Activated naive CD8-positive, alpha-beta T cell treated with anti-CD3 and anti-CD28 coated beads, Interleukin-2, amount 10 ng/mL, durations not matched to agents 7 days and 5 days (primary cell): ENCODE results near the gene TMEM161B. TPM values are rescaled to one million over a fixed set of nuclear protein-coding genes. Genes with fewer than 3 reads are reported as not detected.

ENCODE experiments used
- ATAC-seq: fragments of 150-1000 bp; cut with Tn5 transposase; one replicate; pipeline ENCODE4 v1.10.0; 2021; ENCODE audit warnings: low read depth, moderate library complexity
- POLR2A ChIA-PET: fragments of 350-600 bp; sonication (Branson Sonifier 250); formaldehyde crosslinking; loops from one replicate; lab custom pipeline; 2021; ENCODE audit warnings: antibody characterized with exemption; lab: Charles Lee
- DNase-seq: peaks from one replicate; pipeline ENCODE4 v3.0.0; 2021
- H3K27ac Mint-ChIP-seq: one replicate; pipeline ENCODE4 v1.8.0; 2022; ENCODE audit warnings: mild to moderate bottlenecking, mixed read lengths
- H3K27me3 Mint-ChIP-seq: one replicate; pipeline ENCODE4 v1.8.0; 2022; ENCODE audit warnings: mild to moderate bottlenecking, moderate library complexity, mixed read lengths
- H3K36me3 Mint-ChIP-seq: one replicate; pipeline ENCODE4 v1.8.0; 2021; ENCODE audit warnings: mild to moderate bottlenecking, mixed read lengths
- H3K4me1 Mint-ChIP-seq: one replicate; pipeline ENCODE4 v1.8.0; 2021; ENCODE audit warnings: mixed read lengths
- H3K4me3 Mint-ChIP-seq: one replicate; pipeline ENCODE4 v1.8.0; 2022; ENCODE audit warnings: mild to moderate bottlenecking, moderate library complexity, mixed read lengths
- H3K9me3 Mint-ChIP-seq: one replicate; pipeline ENCODE4 v1.8.0; 2021; ENCODE audit warnings: mixed read lengths
- total RNA-seq, 2 experiments: library from RNA; stranded (reverse); gene quantifications; one replicate each; pipeline ENCODE4 v1.2.3, GENCODE V29; 2021

The TMEM161B gene
- 10 to 100 TPM; 27.3 to 31.5 TPM for total RNA-seq

GRCh38 chr5:88268385-88269184 lies at the start of gene TMEM161B:
Gene TMEM161B, minus strand, starts transcription at chr5:88268845. Its CDS starts 122 bp downstream, at chr5:88268723.
- peaks cover 34% of the 10 kb centered on the region for H3K4me1 Mint-ChIP-seq
- peak within 1 kb of the TSS; percentile 97 for H3K27ac Mint-ChIP-seq
- no peaks in the 10 kb centered on the region for H3K27me3 Mint-ChIP-seq
- no peaks in the 10 kb centered on the region for H3K9me3 Mint-ChIP-seq
- ATAC-seq: peak; percentile 98
- H3K36me3 Mint-ChIP-seq: peaks cover 44% of the 10 kb centered on the region
- peak; percentile 91 for DNase-seq
- peak within 1 kb of the TSS; percentile 99 for H3K4me3 Mint-ChIP-seq
- POLR2A ChIA-PET: no interaction called here

DNA sequence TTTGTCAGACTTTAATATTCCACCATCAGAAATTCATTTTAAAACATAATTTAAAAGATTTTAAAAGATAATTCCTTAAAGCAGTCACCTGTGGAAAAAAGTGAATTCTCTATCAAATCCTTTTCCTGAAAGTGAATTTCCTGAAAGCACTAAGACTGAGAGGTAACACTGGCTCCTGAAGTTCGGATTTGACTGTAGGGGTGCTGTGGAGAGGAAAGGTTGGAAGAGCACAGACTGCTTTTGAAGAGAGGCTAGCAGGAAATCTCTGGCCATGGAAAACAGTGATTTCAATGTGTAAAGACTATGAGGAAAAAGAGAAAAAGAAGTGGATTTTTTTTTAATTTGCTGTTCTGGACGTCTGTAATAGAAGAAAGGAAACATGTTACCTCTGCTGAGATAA lies 35.7 kb upstream of the TMEM161B start:
- POLR2A ChIA-PET: no interaction called here
- ATAC-seq: no peak
- H3K4me1 Mint-ChIP-seq: no peaks in the 10 kb centered on the region
- H3K4me3 Mint-ChIP-seq: no peak overlapping the region
- H3K9me3 Mint-ChIP-seq: peaks cover 6% of the 10 kb centered on the region
- no peak for DNase-seq
- no peaks in the 10 kb centered on the region for H3K36me3 Mint-ChIP-seq
- no peaks in the 10 kb centered on the region for H3K27me3 Mint-ChIP-seq
- no peak overlapping the region for H3K27ac Mint-ChIP-seq

GRCh38 chr5:88298425-88298824 lies 29.8 kb upstream of the TMEM161B start:
- POLR2A ChIA-PET: no interaction called here
- H3K4me1 Mint-ChIP-seq: no peaks in the 10 kb centered on the region
- no peaks in the 10 kb centered on the region for H3K9me3 Mint-ChIP-seq
- DNase-seq (no peak), ATAC-seq (no peak)
- H3K36me3 Mint-ChIP-seq: no peaks in the 10 kb centered on the region
- H3K27me3 Mint-ChIP-seq: no peaks in the 10 kb centered on the region
- H3K4me3 Mint-ChIP-seq: no peak overlapping the region
- H3K27ac Mint-ChIP-seq: no peak overlapping the region

GRCh38 chr5:88290801-88291200 lies 22.2 kb upstream of the TMEM161B start:
- POLR2A ChIA-PET: no interaction called here
- DNase-seq: no peak

GRCh38 chr5:88288528-88289197 lies 20.0 kb upstream of the TMEM161B start:
- DNase-seq (no peak), ATAC-seq (no peak)
- peaks cover 2% of the 10 kb centered on the region for H3K4me1 Mint-ChIP-seq
- no peak overlapping the region for H3K4me3 Mint-ChIP-seq
- H3K27ac Mint-ChIP-seq: no peak overlapping the region
- H3K36me3 Mint-ChIP-seq: peaks cover 14% of the 10 kb centered on the region
- H3K9me3 Mint-ChIP-seq: no peaks in the 10 kb centered on the region
- POLR2A ChIA-PET: no interaction called here
- no peaks in the 10 kb centered on the region for H3K27me3 Mint-ChIP-seq

More at GRCh38 chr5:88290801-88291200, 22.2 kb upstream of the TMEM161B start:
- Mint-ChIP-seq H3K4me3 (no peak overlapping the region), H3K9me3 (no peaks in the 10 kb centered on the region), H3K27me3 (no peaks in the 10 kb centered on the region), H3K36me3 (peaks cover 14% of the 10 kb centered on the region), H3K4me1 (peaks cover 2% of the 10 kb centered on the region), H3K27ac (no peak overlapping the region)
- ATAC-seq: no peak

DNA sequence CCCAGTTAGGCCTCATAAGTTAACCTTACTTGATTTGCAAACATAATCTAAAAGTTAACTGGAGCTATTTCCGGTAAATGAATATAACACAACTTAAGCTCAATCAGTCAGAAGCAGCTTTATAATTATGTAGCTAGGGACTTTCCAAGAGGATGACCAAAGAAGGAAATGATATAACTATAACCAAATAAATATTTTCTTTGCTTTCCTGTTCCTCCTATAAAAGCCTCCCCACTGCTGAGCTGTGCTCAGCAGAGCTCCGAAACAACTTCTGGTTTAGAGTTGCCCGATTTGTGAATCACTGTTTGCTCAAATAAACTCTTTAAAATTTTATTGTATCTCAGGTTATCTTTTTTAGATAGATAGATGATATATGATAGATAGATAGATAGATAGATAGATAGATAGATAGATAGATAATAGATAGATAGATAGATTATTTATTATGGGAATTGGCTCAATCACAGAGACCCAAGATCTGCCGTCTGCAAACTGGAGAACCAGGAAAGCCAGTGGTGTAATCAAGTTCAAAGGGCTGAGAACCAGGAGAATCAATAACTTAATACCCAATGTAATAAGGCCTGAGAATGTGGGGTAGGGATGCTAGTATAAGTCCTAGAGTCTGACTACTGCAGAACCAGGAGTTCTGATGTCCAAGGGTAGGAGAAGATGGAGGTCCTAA lies 19.3 kb upstream of the TMEM161B start:
- peaks cover 17% of the 10 kb centered on the region for H3K36me3 Mint-ChIP-seq
- H3K4me3 Mint-ChIP-seq: no peak overlapping the region
- H3K9me3 Mint-ChIP-seq: no peaks in the 10 kb centered on the region
- POLR2A ChIA-PET: no interaction called here
- H3K27me3 Mint-ChIP-seq: no peaks in the 10 kb centered on the region
- peaks cover 2% of the 10 kb centered on the region for H3K4me1 Mint-ChIP-seq
- DNase-seq (no peak), ATAC-seq (no peak)
- H3K27ac Mint-ChIP-seq: no peak overlapping the region

DNA sequence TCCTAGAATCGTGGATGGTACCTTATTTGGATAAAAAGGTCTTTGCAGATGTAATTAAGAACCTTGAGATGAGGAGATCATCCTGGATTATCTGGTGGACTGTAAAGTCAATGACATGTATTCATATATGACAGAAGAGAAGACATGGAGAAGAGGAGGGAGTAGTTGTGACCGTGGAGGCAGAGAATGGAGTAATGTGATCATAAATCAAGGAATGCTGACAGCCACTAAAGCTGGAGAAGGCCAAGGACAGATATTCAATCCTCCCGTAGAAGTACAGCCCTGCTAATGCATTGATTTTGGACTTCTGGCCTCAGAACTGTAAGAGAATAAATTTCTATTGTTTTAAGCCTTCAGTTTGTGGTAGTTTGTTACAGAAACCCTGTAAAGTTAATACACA lies 18.7 kb upstream of the TMEM161B start:
- no peak for ATAC-seq
- peaks cover 2% of the 10 kb centered on the region for H3K4me1 Mint-ChIP-seq
- H3K36me3 Mint-ChIP-seq: peaks cover 23% of the 10 kb centered on the region
- no peak for DNase-seq
- no peak overlapping the region for H3K4me3 Mint-ChIP-seq
- no peaks in the 10 kb centered on the region for H3K9me3 Mint-ChIP-seq
- POLR2A ChIA-PET: no interaction called here
- no peak overlapping the region for H3K27ac Mint-ChIP-seq
- no peaks in the 10 kb centered on the region for H3K27me3 Mint-ChIP-seq

DNA sequence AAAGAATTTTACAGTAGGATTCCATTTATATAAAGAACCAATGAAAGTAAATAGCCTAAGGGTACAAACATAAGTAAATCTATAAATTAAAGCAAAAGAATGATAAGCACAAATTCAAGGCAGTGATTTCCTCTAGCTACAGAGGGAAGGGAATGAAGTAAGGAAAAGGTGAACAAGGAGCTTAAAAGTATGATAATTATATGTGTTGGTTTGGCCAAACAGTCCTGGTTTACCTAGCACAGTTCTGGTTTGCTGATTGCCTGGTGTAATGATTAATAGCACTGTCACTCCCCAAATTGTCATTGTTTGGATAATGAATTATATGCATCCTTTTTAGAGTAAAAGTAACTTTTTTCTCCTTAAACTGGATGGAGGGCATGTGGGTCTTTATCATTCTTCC lies 15.0 kb upstream of the TMEM161B start:
- POLR2A ChIA-PET: no interaction called here
- no peak for DNase-seq
- Mint-ChIP-seq H3K27ac (no peak overlapping the region), H3K27me3 (no peaks in the 10 kb centered on the region), H3K36me3 (peaks cover 31% of the 10 kb centered on the region), H3K4me3 (no peak overlapping the region), H3K9me3 (no peaks in the 10 kb centered on the region), H3K4me1 (peaks cover 5% of the 10 kb centered on the region)
- ATAC-seq: no peak

DNA sequence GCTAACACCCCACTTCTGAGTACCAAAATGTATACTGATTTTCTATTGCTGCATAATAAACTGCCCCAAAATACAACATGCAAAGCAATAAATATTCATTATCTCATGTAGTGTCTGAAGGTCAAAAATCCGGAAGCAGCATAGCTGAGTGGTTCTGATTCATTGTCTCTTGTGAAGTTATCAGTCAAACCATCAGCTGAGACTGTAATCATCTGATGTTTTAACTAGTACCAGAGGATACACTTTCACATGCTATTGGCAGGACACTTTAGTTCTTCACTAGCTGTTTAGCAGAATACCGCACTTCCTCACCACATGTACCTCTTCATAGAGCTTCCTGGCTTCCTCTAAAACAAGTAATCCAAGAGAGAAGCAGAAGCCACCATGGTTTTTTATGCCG lies 12.7 kb upstream of the TMEM161B start:
- Mint-ChIP-seq H3K36me3 (peaks cover 36% of the 10 kb centered on the region), H3K4me1 (peaks cover 3% of the 10 kb centered on the region), H3K27me3 (no peaks in the 10 kb centered on the region), H3K27ac (no peak overlapping the region), H3K4me3 (no peak overlapping the region), H3K9me3 (no peaks in the 10 kb centered on the region)
- DNase-seq: no peak
- POLR2A ChIA-PET: no interaction called here
- ATAC-seq: no peak

DNA sequence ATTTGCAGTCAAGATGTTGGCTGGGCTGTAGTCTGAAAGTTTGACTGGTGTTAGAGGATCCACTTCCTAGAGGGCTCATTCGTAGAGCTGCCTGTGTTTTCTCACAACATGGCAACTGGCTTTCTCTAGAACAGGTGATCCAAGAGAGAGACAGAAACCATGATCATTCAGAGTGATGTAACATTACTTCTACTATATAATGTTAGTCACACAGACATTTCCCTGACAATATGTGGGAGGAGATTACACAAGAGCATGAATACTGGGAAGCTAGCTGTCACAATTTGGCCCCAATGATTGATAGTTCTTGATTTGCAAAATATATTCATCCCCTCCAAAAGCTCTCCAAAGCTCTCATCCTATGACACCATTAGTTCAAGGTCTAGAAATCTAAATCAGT lies 10.9 kb upstream of the TMEM161B start:
- peaks cover 46% of the 10 kb centered on the region for H3K36me3 Mint-ChIP-seq

GRCh38 chr5:88276378-88276777 lies 7.7 kb upstream of the TMEM161B start:
- no peak for ATAC-seq
- POLR2A ChIA-PET: no interaction called here
- no peak overlapping the region for H3K4me3 Mint-ChIP-seq
- H3K4me1 Mint-ChIP-seq: peaks cover 7% of the 10 kb centered on the region
- peaks cover 48% of the 10 kb centered on the region for H3K36me3 Mint-ChIP-seq
- DNase-seq: no peak
- H3K9me3 Mint-ChIP-seq: no peaks in the 10 kb centered on the region
- no peak overlapping the region for H3K27ac Mint-ChIP-seq
- no peaks in the 10 kb centered on the region for H3K27me3 Mint-ChIP-seq

More for the DNA sequence above, 10.9 kb upstream of the TMEM161B start:
- DNase-seq (no peak), ATAC-seq (no peak)
- H3K4me1 Mint-ChIP-seq: peaks cover 3% of the 10 kb centered on the region
- H3K9me3 Mint-ChIP-seq: no peaks in the 10 kb centered on the region
- POLR2A ChIA-PET: no interaction called here
- H3K27me3 Mint-ChIP-seq: no peaks in the 10 kb centered on the region
- H3K27ac Mint-ChIP-seq: no peak overlapping the region
- H3K4me3 Mint-ChIP-seq: no peak overlapping the region

- peaks cover 11% of the 10 kb centered on the region for H3K4me1 Mint-ChIP-seq
- POLR2A ChIA-PET: no interaction called here
- H3K27ac Mint-ChIP-seq: no peak overlapping the region
- DNase-seq: no peak
- H3K9me3 Mint-ChIP-seq: no peaks in the 10 kb centered on the region
- no peak for ATAC-seq
- no peaks in the 10 kb centered on the region for H3K27me3 Mint-ChIP-seq
- no peak overlapping the region for H3K4me3 Mint-ChIP-seq
- peaks cover 46% of the 10 kb centered on the region for H3K36me3 Mint-ChIP-seq
Observed at GRCh38 chr5:88275581-88275980, 6.9 kb upstream of the TMEM161B start.

DNA sequence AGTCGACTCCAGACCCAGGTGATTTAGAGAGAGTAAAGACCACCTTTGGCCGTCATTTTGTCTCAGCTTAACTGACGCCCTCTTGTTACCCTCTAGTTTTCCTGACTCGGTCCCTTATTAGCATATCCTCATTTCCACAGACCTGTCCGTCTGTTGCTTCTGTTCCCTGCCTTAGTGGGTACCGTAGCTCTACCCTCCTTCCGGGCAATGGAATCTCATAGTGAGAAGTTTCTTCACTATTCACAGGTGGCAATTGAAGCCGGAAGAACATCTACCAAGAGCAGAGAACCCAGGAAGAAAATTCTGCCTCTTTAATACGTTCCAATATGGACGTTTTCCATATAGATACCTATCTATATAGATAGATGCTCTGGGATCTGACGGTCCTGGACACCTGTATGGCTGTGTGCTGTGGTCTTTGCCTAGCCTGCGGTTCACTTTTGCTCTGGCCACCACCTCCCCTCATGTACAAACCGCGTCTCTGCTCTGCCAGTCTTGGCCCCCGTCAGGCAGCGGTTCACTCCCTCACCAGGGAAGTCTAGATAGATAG lies 652 bp upstream of the TMEM161B start:
- H3K9me3 Mint-ChIP-seq: no peaks in the 10 kb centered on the region
- H3K36me3 Mint-ChIP-seq: peaks cover 41% of the 10 kb centered on the region
- H3K4me3 Mint-ChIP-seq: peak overlapping the region; percentile 99
- POLR2A ChIA-PET: no interaction called here
- ATAC-seq (peak; percentile 8), DNase-seq (peak; percentile 33)
- peak overlapping the region; percentile 97 for H3K27ac Mint-ChIP-seq
- no peaks in the 10 kb centered on the region for H3K27me3 Mint-ChIP-seq
- peaks cover 35% of the 10 kb centered on the region for H3K4me1 Mint-ChIP-seq
